ENCODE measurements around the gene GPRC5C. TPM values are rescaled to one million over a fixed set of nuclear protein-coding genes. Genes with fewer than 3 reads are reported as not detected.
"Not testable (repeated sequence)": the region's sequence is repeated elsewhere in the genome, so short reads cannot be mapped to it uniquely, and the experiment has no call there.

GPRC5C gene
- total RNA-seq, 1 donor from 2014 or later = not detected

GRCh38 chr17:74393346-74393942 lies 38.4 kb upstream of the GPRC5C start:
- H3K9me3 Mint-ChIP-seq = no peaks in the 10 kb centered on the region

GRCh38 chr17:74394275-74394950 lies 37.5 kb upstream of the GPRC5C start:
- Mint-ChIP-seq H3K27me3 (ENCODE audit: insufficient read depth) (peaks cover 9% of the 10 kb centered on the region), H3K9me3 (no peaks in the 10 kb centered on the region), H3K4me3 (no peak overlapping the region), H3K4me1 (ENCODE audit: low read depth) (no peaks in the 10 kb centered on the region), H3K36me3 (ENCODE audit: low read depth) (no peaks in the 10 kb centered on the region), H3K27ac (no peak overlapping the region)
- no peak for DNase-seq (ENCODE audit: low spot score)
- intact Hi-C loops (cut with micrococcal nuclease) = no loop called here

More at GRCh38 chr17:74393346-74393942, 38.4 kb upstream of the GPRC5C start:
- no peak for DNase-seq (ENCODE audit: low spot score)
- no peak overlapping the region for H3K4me3 Mint-ChIP-seq
- no peaks in the 10 kb centered on the region for H3K4me1 Mint-ChIP-seq (ENCODE audit: low read depth)
- peaks cover 9% of the 10 kb centered on the region for H3K27me3 Mint-ChIP-seq (ENCODE audit: insufficient read depth)
- intact Hi-C loops (cut with micrococcal nuclease) = loop anchor here (1.0 kb wide), 1 partner anchor 23 kb away; no protein-coding TSS in a partner anchor
- H3K27ac Mint-ChIP-seq = no peak overlapping the region
- no peaks in the 10 kb centered on the region for H3K36me3 Mint-ChIP-seq (ENCODE audit: low read depth)

GRCh38 chr17:74394977-74395376 lies 36.9 kb upstream of the GPRC5C start:
- intact Hi-C loops (cut with micrococcal nuclease) = no loop called here
- H3K4me3 Mint-ChIP-seq = no peak overlapping the region
- no peaks in the 10 kb centered on the region for H3K4me1 Mint-ChIP-seq (ENCODE audit: low read depth)
- DNase-seq (ENCODE audit: low spot score) = no peak
- no peaks in the 10 kb centered on the region for H3K36me3 Mint-ChIP-seq (ENCODE audit: low read depth)
- peaks cover 9% of the 10 kb centered on the region for H3K27me3 Mint-ChIP-seq (ENCODE audit: insufficient read depth)
- no peaks in the 10 kb centered on the region for H3K9me3 Mint-ChIP-seq
- H3K27ac Mint-ChIP-seq = no peak overlapping the region

GRCh38 chr17:74396567-74396966 lies 35.3 kb upstream of the GPRC5C start:
- no peaks in the 10 kb centered on the region for H3K9me3 Mint-ChIP-seq
- no peak overlapping the region for H3K27ac Mint-ChIP-seq
- no peak for DNase-seq (ENCODE audit: low spot score)
- no peaks in the 10 kb centered on the region for H3K36me3 Mint-ChIP-seq (ENCODE audit: low read depth)
- H3K4me1 Mint-ChIP-seq (ENCODE audit: low read depth) = no peaks in the 10 kb centered on the region
- H3K27me3 Mint-ChIP-seq (ENCODE audit: insufficient read depth) = peaks cover 8% of the 10 kb centered on the region
- no peak overlapping the region for H3K4me3 Mint-ChIP-seq
- intact Hi-C loops (cut with micrococcal nuclease) = no loop called here

GRCh38 chr17:74402048-74402447 lies 29.8 kb upstream of the GPRC5C start:
- Mint-ChIP-seq H3K27ac (no peak overlapping the region), H3K9me3 (no peaks in the 10 kb centered on the region), H3K4me1 (ENCODE audit: low read depth) (peaks cover 5% of the 10 kb centered on the region), H3K36me3 (ENCODE audit: low read depth) (no peaks in the 10 kb centered on the region), H3K4me3 (no peak overlapping the region), H3K27me3 (ENCODE audit: insufficient read depth) (peaks cover 8% of the 10 kb centered on the region)
- DNase-seq (ENCODE audit: low spot score) = no peak
- intact Hi-C loops (cut with micrococcal nuclease) = no loop called here

- no peaks in the 10 kb centered on the region for H3K36me3 Mint-ChIP-seq (ENCODE audit: low read depth)
- intact Hi-C loops (cut with micrococcal nuclease) = no loop called here
- peaks cover 5% of the 10 kb centered on the region for H3K27me3 Mint-ChIP-seq (ENCODE audit: insufficient read depth)
Measured at GRCh38 chr17:74403512-74404137, 28.3 kb upstream of the GPRC5C start.

GRCh38 chr17:74404218-74404617 lies 27.7 kb upstream of the GPRC5C start:
- H3K4me3 Mint-ChIP-seq = no peak overlapping the region
- peaks cover 5% of the 10 kb centered on the region for H3K27me3 Mint-ChIP-seq (ENCODE audit: insufficient read depth)
- H3K9me3 Mint-ChIP-seq = no peaks in the 10 kb centered on the region
- no peaks in the 10 kb centered on the region for H3K36me3 Mint-ChIP-seq (ENCODE audit: low read depth)
- no peak overlapping the region for H3K27ac Mint-ChIP-seq
- DNase-seq (ENCODE audit: low spot score) = no peak
- H3K4me1 Mint-ChIP-seq (ENCODE audit: low read depth) = peaks cover 5% of the 10 kb centered on the region
- intact Hi-C loops (cut with micrococcal nuclease) = no loop called here

More at GRCh38 chr17:74403512-74404137, 28.3 kb upstream of the GPRC5C start:
- no peak for DNase-seq (ENCODE audit: low spot score)
- Mint-ChIP-seq H3K4me3 (no peak overlapping the region), H3K27ac (no peak overlapping the region), H3K9me3 (no peaks in the 10 kb centered on the region), H3K4me1 (ENCODE audit: low read depth) (peaks cover 5% of the 10 kb centered on the region)

GRCh38 chr17:74404789-74405188 lies 27.1 kb upstream of the GPRC5C start:
- Mint-ChIP-seq H3K27ac (no peak overlapping the region), H3K27me3 (ENCODE audit: insufficient read depth) (peaks cover 5% of the 10 kb centered on the region), H3K9me3 (no peaks in the 10 kb centered on the region), H3K4me1 (ENCODE audit: low read depth) (peaks cover 5% of the 10 kb centered on the region), H3K36me3 (ENCODE audit: low read depth) (no peaks in the 10 kb centered on the region), H3K4me3 (no peak overlapping the region)
- DNase-seq (ENCODE audit: low spot score) = no peak
- intact Hi-C loops (cut with micrococcal nuclease) = no loop called here

GRCh38 chr17:74405311-74405710 lies 26.6 kb upstream of the GPRC5C start:
- intact Hi-C loops (cut with micrococcal nuclease); H3K27ac Mint-ChIP-seq; H3K9me3 Mint-ChIP-seq; H3K27me3 Mint-ChIP-seq (ENCODE audit: insufficient read depth); DNase-seq (ENCODE audit: low spot score); H3K36me3 Mint-ChIP-seq (ENCODE audit: low read depth); H3K4me3 Mint-ChIP-seq; H3K4me1 Mint-ChIP-seq (ENCODE audit: low read depth): not testable (repeated sequence)

GRCh38 chr17:74407384-74407783 lies 24.5 kb upstream of the GPRC5C start:
- Mint-ChIP-seq H3K9me3 (no peaks in the 10 kb centered on the region), H3K4me1 (ENCODE audit: low read depth) (peaks cover 5% of the 10 kb centered on the region), H3K27ac (no peak overlapping the region), H3K36me3 (ENCODE audit: low read depth) (no peaks in the 10 kb centered on the region), H3K4me3 (no peak overlapping the region), H3K27me3 (ENCODE audit: insufficient read depth) (no peaks in the 10 kb centered on the region)
- intact Hi-C loops (cut with micrococcal nuclease) = no loop called here
- no peak for DNase-seq (ENCODE audit: low spot score)

- Mint-ChIP-seq H3K4me1 (ENCODE audit: low read depth) (peaks cover 5% of the 10 kb centered on the region), H3K27ac (no peak overlapping the region), H3K4me3 (no peak overlapping the region), H3K27me3 (ENCODE audit: insufficient read depth) (no peaks in the 10 kb centered on the region), H3K9me3 (no peaks in the 10 kb centered on the region), H3K36me3 (ENCODE audit: low read depth) (no peaks in the 10 kb centered on the region)
- intact Hi-C loops (cut with micrococcal nuclease) = no loop called here
- DNase-seq (ENCODE audit: low spot score) = no peak
Measured at GRCh38 chr17:74408262-74408661, 23.6 kb upstream of the GPRC5C start.

GRCh38 chr17:74408815-74409214 lies 23.1 kb upstream of the GPRC5C start:
- peaks cover 5% of the 10 kb centered on the region for H3K4me1 Mint-ChIP-seq (ENCODE audit: low read depth)
- DNase-seq (ENCODE audit: low spot score) = no peak
- H3K4me3 Mint-ChIP-seq = no peak overlapping the region
- intact Hi-C loops (cut with micrococcal nuclease) = no loop called here
- no peak overlapping the region for H3K27ac Mint-ChIP-seq
- H3K36me3 Mint-ChIP-seq (ENCODE audit: low read depth) = no peaks in the 10 kb centered on the region
- H3K27me3 Mint-ChIP-seq (ENCODE audit: insufficient read depth) = no peaks in the 10 kb centered on the region
- no peaks in the 10 kb centered on the region for H3K9me3 Mint-ChIP-seq

GRCh38 chr17:74410001-74410443 lies 21.9 kb upstream of the GPRC5C start:
- H3K36me3 Mint-ChIP-seq (ENCODE audit: low read depth) = no peaks in the 10 kb centered on the region
- no peak overlapping the region for H3K4me3 Mint-ChIP-seq
- intact Hi-C loops (cut with micrococcal nuclease) = no loop called here
- H3K27me3 Mint-ChIP-seq (ENCODE audit: insufficient read depth) = no peaks in the 10 kb centered on the region
- H3K4me1 Mint-ChIP-seq (ENCODE audit: low read depth) = peaks cover 5% of the 10 kb centered on the region
- no peak for DNase-seq (ENCODE audit: low spot score)
- no peak overlapping the region for H3K27ac Mint-ChIP-seq
- no peaks in the 10 kb centered on the region for H3K9me3 Mint-ChIP-seq
